ENCODE data around the gene NOSIP. TPM values are rescaled to one million over a fixed set of nuclear protein-coding genes. Genes with fewer than 3 reads are reported as not detected.
"Not testable (repeated sequence)": the region's sequence is repeated elsewhere in the genome, so short reads cannot be mapped to it uniquely, and the experiment has no call there.

NOSIP gene, protein sequence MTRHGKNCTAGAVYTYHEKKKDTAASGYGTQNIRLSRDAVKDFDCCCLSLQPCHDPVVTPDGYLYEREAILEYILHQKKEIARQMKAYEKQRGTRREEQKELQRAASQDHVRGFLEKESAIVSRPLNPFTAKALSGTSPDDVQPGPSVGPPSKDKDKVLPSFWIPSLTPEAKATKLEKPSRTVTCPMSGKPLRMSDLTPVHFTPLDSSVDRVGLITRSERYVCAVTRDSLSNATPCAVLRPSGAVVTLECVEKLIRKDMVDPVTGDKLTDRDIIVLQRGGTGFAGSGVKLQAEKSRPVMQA
- total RNA-seq (10 to 100 TPM; 53.9 to 69.9 (median 58.1) TPM), polyA plus RNA-seq (100 to 1,000 TPM in 1 of 3 donors, 10 to 100 TPM in 2; 75.4 to 104 (median 95.2) TPM)
- long read RNA-seq, donor 1, transcript NOSIP-204 (9 exons, 1,005 nt): major isoform, 13 of 21 reads
- long read RNA-seq, donor 1, partial matches to known transcripts: 5 of 21 reads
- long read RNA-seq, donor 1, other reads (novel, unspliced or antisense): 2 of 21 reads
- long read RNA-seq, donor 2, transcript NOSIP-204 (9 exons, 1,005 nt): major isoform, 13 of 19 reads
- long read RNA-seq, donor 2, partial matches to known transcripts: 5 of 19 reads
- long read RNA-seq, donor 2, other reads (novel, unspliced or antisense): 0 of 19 reads

DNA sequence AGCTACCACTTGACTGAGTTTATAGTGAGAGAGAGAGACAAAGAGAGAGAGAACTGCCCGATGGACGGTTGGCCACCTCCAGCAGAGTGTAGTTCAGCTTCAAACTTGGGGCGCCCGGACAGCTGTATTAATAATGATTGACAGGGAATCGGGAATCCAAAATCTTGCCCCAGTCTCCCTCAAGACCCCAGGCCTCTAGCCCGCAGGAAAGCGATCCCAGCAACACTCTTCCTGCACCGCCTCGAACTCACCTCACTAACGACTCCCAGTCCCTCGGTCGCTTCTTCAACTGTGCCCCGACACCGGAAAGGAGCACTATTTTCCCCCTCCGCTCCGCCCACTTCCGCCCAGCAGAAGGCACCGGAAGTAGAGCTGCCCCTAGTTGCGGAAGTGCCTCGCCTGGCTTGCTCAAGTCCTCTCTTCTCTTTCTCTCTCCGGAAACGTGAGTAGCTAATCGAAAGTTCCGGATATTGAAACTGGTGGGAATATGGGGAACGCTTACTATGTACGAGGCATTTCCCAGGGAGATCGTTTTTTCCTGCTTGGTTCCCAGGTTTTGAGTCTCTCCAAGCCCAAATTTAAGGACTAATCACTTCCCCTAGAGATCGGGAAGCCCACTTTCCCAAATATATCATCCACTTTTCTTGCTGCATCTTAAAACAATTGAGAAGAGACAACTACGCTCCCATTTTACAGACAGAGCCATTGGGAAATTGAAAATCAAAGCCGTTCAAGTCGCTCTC is at the start of gene NOSIP:
TSS of gene NOSIP (minus strand) at position 293 of the 743 bp plus-strand sequence. CDS start 19,865 bp downstream, outside the sequence.
- peaks cover 30% of the 10 kb centered on the region for H3K4me1 ChIP-seq
- intact Hi-C loops (cut with DNase I): no loop called here

DNA sequence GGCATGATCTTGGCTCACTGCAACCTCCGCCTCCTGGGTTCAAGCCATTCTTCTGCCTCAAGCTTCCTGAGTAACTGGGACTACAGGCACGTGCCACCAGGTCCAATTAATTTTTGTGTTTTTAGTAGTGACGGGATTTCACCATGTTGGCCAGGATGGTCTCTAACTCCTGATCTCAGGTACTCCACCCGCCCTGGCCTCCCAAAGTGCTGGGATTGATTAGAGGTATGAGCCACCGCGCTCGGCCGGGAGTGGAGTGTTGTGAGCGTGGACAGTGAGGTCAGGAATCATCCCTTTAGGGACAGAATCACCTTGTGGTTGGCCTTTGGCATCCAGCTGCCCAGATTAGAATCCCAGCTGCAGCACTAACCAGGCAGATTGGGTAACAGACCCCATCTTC is 49.3 kb upstream of the NOSIP start:
- Histone ChIP-seq H3K27ac (no peak overlapping the region), H3K4me1 (no peaks in the 10 kb centered on the region), H3K4me3 (no peak overlapping the region), H3K9me3 (no peaks in the 10 kb centered on the region), H3K36me3 (ENCODE audit: insufficient read depth in 1 of 2, low read depth in 1 of 2) (peaks cover 0 to 20% of the 10 kb centered on the region in 2 donors), H3K27me3 (ENCODE audit: insufficient read depth in 3 of 3, low read length in 2 of 3) (peaks cover 0 to 4% (median 0%) of the 10 kb centered on the region in 3 donors)
- ATAC-seq (no peak), DNase-seq (no peak)
- intact Hi-C loops (cut with DNase I): no loop called here
- TF ChIP-seq, protein P1, sequence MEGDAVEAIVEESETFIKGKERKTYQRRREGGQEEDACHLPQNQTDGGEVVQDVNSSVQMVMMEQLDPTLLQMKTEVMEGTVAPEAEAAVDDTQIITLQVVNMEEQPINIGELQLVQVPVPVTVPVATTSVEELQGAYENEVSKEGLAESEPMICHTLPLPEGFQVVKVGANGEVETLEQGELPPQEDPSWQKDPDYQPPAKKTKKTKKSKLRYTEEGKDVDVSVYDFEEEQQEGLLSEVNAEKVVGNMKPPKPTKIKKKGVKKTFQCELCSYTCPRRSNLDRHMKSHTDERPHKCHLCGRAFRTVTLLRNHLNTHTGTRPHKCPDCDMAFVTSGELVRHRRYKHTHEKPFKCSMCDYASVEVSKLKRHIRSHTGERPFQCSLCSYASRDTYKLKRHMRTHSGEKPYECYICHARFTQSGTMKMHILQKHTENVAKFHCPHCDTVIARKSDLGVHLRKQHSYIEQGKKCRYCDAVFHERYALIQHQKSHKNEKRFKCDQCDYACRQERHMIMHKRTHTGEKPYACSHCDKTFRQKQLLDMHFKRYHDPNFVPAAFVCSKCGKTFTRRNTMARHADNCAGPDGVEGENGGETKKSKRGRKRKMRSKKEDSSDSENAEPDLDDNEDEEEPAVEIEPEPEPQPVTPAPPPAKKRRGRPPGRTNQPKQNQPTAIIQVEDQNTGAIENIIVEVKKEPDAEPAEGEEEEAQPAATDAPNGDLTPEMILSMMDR (IDR thresholded peaks at IDR 0.05): no peak
- 78 to 87% (median 82%) methylated on average over 9 of the region's 9 CpGs for WGBS, 3 donors

More for the DNA sequence above, at the start of gene NOSIP:
- peak; percentile 94 to 97 for DNase-seq
- peak; percentile 98 to 99 (median 98) for ATAC-seq
- 2% methylated on average over 31 of the region's 31 CpGs for WGBS, 3 donors
- Histone ChIP-seq H3K27ac (peak within 1 kb of the TSS; percentile 80), H3K27me3 (ENCODE audit: insufficient read depth in 3 of 3, low read length in 2 of 3) (no peaks in the 10 kb centered on the region), H3K36me3 (ENCODE audit: insufficient read depth in 1 of 2, low read depth in 1 of 2) (peaks cover 0 to 11% of the 10 kb centered on the region in 2 donors), H3K4me3 (peak within 1 kb of the TSS; percentile 88), H3K9me3 (no peaks in the 10 kb centered on the region)
- TF ChIP-seq, protein P1 (IDR thresholded peaks at IDR 0.05): no peak

DNA sequence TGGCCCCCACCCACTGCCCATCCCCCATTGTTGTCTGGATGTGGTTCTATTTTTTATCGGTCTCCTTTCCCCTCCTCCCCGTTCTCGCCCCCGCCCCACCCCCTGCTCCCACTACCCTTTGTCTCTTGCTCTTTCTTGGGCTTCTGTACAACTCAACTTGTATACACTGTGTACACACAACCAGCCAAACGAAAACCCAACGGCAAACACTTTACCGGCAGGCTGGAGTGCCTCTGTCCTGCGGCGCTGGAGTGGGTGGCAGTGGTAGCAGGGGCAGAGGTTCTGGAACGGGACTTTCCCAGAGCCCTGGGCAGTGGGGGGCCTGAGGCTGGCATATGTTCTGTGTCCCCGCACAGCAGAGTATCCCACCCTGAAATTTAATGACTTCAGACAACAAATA is 45.9 kb upstream of the NOSIP start:
- no peak for DNase-seq
- Histone ChIP-seq H3K36me3 (ENCODE audit: insufficient read depth in 1 of 2, low read depth in 1 of 2) (peaks cover 0 to 32% of the 10 kb centered on the region in 2 donors), H3K4me1 (no peaks in the 10 kb centered on the region), H3K27ac (no peak overlapping the region), H3K4me3 (no peak overlapping the region), H3K27me3 (ENCODE audit: insufficient read depth in 3 of 3, low read length in 2 of 3) (no peaks in the 10 kb centered on the region), H3K9me3 (no peaks in the 10 kb centered on the region)
- ATAC-seq: no peak
- WGBS, 3 donors: 84 to 88% (median 84%) methylated on average over 11 of the region's 11 CpGs
- TF ChIP-seq, protein P1 (IDR thresholded peaks at IDR 0.05): no peak
- intact Hi-C loops (cut with DNase I): no loop called here

- Histone ChIP-seq H3K36me3 (ENCODE audit: insufficient read depth in 1 of 2, low read depth in 1 of 2) (peaks cover 0 to 35% of the 10 kb centered on the region in 2 donors), H3K27me3 (ENCODE audit: insufficient read depth in 3 of 3, low read length in 2 of 3) (no peaks in the 10 kb centered on the region), H3K27ac (no peak overlapping the region), H3K4me1 (no peaks in the 10 kb centered on the region), H3K4me3 (no peak overlapping the region), H3K9me3 (no peaks in the 10 kb centered on the region)
- DNase-seq (no peak), ATAC-seq (peak in 1 of 4 donors; percentile 26)
- TF ChIP-seq, protein P1 (IDR thresholded peaks at IDR 0.05): no peak
- intact Hi-C loops (cut with DNase I): no loop called here
- 82 to 87% (median 83%) methylated on average over 25 to 27 of the region's 27 CpGs for WGBS, 3 donors
These were observed 44.9 kb upstream of the NOSIP start for GRCh38 chr19:49624967-49625910.

- H3K27me3 ChIP-seq (ENCODE audit: insufficient read depth in 3 of 3, low read length in 2 of 3); H3K9me3 ChIP-seq; H3K27ac ChIP-seq; H3K4me1 ChIP-seq; DNase-seq; intact Hi-C loops (cut with DNase I); ATAC-seq; H3K4me3 ChIP-seq: not testable (repeated sequence)
- peaks cover 0 to 62% of the 10 kb centered on the region in 2 donors for H3K36me3 ChIP-seq (ENCODE audit: insufficient read depth in 1 of 2, low read depth in 1 of 2)
- 89 to 95% (median 90%) methylated on average over 13 of the region's 13 CpGs for WGBS, 3 donors
These were observed 37.5 kb upstream of the NOSIP start for GRCh38 chr19:49617860-49618259.

All from psoas muscle (tissue), 8 donors.